ENCODE measurements around the gene OTOP2. TPM values are rescaled to one million over a fixed set of nuclear protein-coding genes. Genes with fewer than 3 reads are reported as not detected.

Gene OTOP2
- total RNA-seq, 1 donor from 2014 or later: not detected

DNA sequence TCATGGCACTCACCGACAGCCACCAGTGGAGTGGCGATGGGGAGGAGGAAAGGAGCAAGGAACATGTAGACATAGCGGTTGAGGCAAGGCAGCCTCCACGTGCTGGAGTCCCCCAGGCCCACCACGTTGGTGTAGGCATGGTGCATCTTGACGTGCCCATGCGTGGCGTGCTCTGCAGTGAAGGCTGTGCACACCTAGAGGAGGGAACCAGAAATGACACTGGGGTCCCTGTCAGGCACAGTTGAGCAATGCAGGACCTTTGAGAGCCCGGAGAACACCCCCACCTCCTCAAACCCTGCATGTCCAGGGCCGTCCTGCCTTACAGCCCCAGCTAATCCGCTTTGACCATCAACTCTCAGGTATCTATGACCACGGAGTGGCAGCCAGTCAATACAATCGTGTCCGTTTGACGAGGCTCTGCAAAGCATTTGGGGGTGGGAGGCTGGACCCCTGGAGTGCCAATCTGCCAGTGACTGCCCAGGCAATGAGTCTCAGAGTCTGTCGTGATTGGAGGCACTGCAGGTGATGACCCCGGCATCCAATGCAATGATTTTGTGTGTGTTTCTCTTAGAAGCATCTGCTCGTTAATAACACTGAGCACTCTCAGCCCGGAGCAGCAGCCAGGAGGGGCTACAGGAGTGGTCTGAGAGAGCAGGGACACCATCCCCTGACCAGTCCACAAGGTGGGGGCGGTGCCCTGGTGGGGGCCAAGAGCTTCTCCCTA is 41.4 kb upstream of the OTOP2 start:
- Histone ChIP-seq H3K27me3 (no peaks in the 10 kb centered on the region), H3K4me1 (peaks cover 7% of the 10 kb centered on the region)
- TF ChIP-seq POLR2A (IDR thresholded peaks at IDR 0.05): no peak
- TF ChIP-seq CTCF (IDR thresholded peaks at IDR 0.05): no peak
- no peak for TF ChIP-seq POLR2AphosphoS5 (IDR thresholded peaks at IDR 0.05; ENCODE audit: insufficient read depth in 1 of 2, low read depth in 1 of 2)

DNA sequence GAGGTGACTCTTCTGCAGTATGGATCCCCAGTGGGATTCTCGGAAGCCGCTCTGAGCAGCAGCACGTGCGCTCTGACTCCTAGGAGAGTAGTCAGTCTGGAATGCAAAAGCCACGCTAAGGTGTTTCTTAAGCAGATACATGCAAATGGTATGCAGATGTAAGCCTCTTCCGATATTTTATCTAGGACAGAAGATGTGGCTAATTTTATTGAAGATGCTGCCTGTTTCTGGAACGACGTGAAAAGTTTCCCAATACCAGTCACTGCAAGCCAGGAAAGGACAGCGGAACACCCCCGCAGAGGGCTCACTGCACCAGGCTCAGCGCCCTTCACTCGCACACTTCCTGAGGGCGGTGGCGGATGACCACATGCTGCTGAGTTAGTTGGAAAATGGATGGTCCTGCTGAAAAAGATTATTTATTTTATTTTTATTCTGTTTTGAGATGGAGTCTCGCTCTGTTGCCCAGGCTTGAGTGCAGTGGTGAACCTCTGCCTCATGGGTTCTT is 40.8 kb upstream of the OTOP2 start:
- peaks cover 1% of the 10 kb centered on the region for H3K4me1 ChIP-seq
- intact Hi-C loops (cut with DNase I): no loop called here
- H3K27ac ChIP-seq: no peak overlapping the region
- no peak for DNase-seq (ENCODE audit: extremely low spot score in 2 of 2)
- no peaks in the 10 kb centered on the region for H3K36me3 ChIP-seq
- TF ChIP-seq CTCF (IDR thresholded peaks at IDR 0.05) (no peak), POLR2AphosphoS5 (IDR thresholded peaks at IDR 0.05; ENCODE audit: insufficient read depth in 1 of 2, low read depth in 1 of 2) (no peak)
- no peaks in the 10 kb centered on the region for H3K27me3 ChIP-seq
- no peaks in the 10 kb centered on the region for H3K9me3 ChIP-seq
- H3K4me3 ChIP-seq: no peak overlapping the region

More for the DNA sequence above, 41.4 kb upstream of the OTOP2 start:
- intact Hi-C loops (cut with DNase I): no loop called here
- Histone ChIP-seq H3K9me3 (no peaks in the 10 kb centered on the region), H3K36me3 (no peaks in the 10 kb centered on the region), H3K4me3 (no peak overlapping the region), H3K27ac (no peak overlapping the region)
- DNase-seq (ENCODE audit: extremely low spot score in 2 of 2): no peak

- intact Hi-C loops (cut with DNase I): no loop called here
- H3K9me3 ChIP-seq: no peaks in the 10 kb centered on the region
- H3K4me1 ChIP-seq: peaks cover 8% of the 10 kb centered on the region
- no peak overlapping the region for H3K4me3 ChIP-seq
- peaks cover 13% of the 10 kb centered on the region for H3K27me3 ChIP-seq
- TF ChIP-seq POLR2A (IDR thresholded peaks at IDR 0.05): no peak
- TF ChIP-seq CTCF (IDR thresholded peaks at IDR 0.05): no peak
- no peak for TF ChIP-seq POLR2AphosphoS5 (IDR thresholded peaks at IDR 0.05; ENCODE audit: insufficient read depth in 1 of 2, low read depth in 1 of 2)
- DNase-seq (ENCODE audit: extremely low spot score in 2 of 2): no peak
- H3K27ac ChIP-seq: no peak overlapping the region
- no peaks in the 10 kb centered on the region for H3K36me3 ChIP-seq
These were observed 35.6 kb upstream of the OTOP2 start for GRCh38 chr17:74888469-74888868.

DNA sequence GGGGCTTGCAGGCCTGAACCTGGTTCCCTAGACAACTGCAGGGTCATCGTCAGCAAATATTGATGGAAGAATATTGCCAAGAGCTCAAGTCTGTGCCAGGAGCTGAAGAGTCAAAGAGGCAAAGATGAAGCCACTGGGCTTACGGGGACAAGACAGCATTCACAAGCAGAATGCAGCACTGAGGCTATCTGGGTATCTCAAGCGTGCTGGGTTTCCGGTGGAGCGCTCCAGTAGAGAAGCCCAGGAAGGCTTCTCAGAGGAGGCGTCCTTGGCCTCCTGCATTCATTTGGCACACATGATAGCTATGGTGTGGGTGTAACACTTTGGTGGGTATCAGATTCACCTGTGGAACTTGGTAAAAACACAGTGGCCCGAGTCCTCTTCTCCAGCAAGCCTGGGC is 33.5 kb upstream of the OTOP2 start:
- no peak for DNase-seq (ENCODE audit: extremely low spot score in 2 of 2)
- Histone ChIP-seq H3K4me1 (peaks cover 14% of the 10 kb centered on the region), H3K9me3 (no peaks in the 10 kb centered on the region), H3K4me3 (no peak overlapping the region), H3K36me3 (no peaks in the 10 kb centered on the region), H3K27me3 (peaks cover 15% of the 10 kb centered on the region), H3K27ac (no peak overlapping the region)
- intact Hi-C loops (cut with DNase I): no loop called here
- TF ChIP-seq CTCF (IDR thresholded peaks at IDR 0.05) (no peak), POLR2A (IDR thresholded peaks at IDR 0.05) (no peak), POLR2AphosphoS5 (IDR thresholded peaks at IDR 0.05; ENCODE audit: insufficient read depth in 1 of 2, low read depth in 1 of 2) (no peak)
